GM19463 (cell line): ENCODE measurements around the gene DGKB.
A peak's percentile ranks its signal among the peaks of the same experiment; 100 is the strongest.

Source experiments
- ATAC-seq: cut with Tn5 transposase; IDR thresholded peaks from one replicate; pipeline ENCODE4 v1.9.1; 2021; ENCODE audit warnings: mild to moderate bottlenecking, moderate library complexity; ENCODE audit not compliant: unreplicated experiment

Gene DGKB

GRCh38 chr7:14691034-14691433 is 211.5 kb downstream of the DGKB start:
- no peak for ATAC-seq

DNA sequence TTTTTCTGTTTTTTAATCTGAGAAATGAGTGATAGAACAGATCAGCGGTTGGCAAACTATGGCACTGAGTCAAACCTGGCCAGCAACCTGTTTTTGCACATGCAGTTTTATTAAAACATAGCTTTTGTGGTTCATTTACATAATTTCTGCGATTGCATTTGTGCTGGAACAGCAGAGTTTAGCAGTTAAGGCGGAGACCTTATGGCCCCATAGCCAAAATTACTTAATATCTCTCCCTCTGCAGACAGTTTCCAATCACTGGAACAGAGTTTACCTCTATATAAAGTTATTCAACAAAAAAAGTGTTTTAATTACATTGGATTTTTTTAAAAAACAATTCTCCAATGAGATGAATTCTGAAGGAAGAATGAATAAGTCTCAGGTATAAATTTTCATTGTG is 212.1 kb downstream of the DGKB start:
- no peak for ATAC-seq

DNA sequence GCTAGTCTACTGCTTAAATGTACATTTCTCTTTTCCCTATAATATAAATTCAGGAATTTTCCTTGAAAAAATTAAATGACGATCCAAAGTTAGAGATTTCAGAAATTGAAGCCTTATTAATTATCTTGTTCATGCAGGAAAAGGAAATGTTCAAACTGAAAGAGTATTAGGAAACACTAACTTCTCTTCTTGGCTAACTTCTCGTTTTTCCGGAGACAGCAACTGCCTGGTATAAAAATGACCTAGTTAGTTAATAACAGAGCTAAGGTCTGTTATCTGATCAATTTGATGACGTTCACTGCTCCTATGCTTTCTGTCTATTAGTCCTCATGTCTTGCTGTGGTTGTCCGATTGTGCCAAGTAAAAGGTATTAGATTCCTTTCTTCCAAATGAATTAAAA is 212.5 kb downstream of the DGKB start:
- no peak for ATAC-seq

- no peak for ATAC-seq
These were observed 214.3 kb downstream of the DGKB start for GRCh38 chr7:14688208-14688607.

- ATAC-seq = no peak
These were observed 214.8 kb downstream of the DGKB start for GRCh38 chr7:14687777-14688176.

- no peak for ATAC-seq
These were observed 215.3 kb downstream of the DGKB start for GRCh38 chr7:14687241-14687640.

GRCh38 chr7:14685167-14685566 is 217.4 kb downstream of the DGKB start:
- no peak for ATAC-seq

DNA sequence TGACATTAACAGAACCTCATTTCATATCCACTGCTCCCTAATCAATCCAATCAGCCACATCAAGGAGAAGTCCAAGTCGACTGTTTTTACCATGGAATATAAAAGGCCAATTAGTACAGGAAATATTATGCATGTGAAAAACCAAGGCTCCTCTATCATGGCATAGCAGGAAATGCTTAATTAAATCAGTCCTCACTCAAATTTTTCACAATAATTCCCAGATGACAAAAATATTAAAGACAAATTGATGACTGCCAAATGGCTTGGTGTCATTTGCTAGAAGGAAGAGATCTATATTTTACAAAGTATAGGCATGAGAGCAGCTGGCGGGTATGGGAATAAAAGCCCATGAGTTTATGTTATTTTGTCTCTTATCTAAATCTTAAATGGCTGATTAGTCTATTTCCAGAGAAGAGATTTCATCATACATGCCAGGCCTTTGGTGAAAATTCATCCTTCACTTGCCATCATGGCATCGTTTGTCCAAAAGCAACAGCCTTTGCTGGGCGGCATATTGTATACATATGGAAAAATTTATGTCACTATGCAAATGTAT is 219.6 kb downstream of the DGKB start:
- ATAC-seq = no peak

- no peak for ATAC-seq
These were observed 225.7 kb downstream of the DGKB start for GRCh38 chr7:14676896-14677295.

DNA sequence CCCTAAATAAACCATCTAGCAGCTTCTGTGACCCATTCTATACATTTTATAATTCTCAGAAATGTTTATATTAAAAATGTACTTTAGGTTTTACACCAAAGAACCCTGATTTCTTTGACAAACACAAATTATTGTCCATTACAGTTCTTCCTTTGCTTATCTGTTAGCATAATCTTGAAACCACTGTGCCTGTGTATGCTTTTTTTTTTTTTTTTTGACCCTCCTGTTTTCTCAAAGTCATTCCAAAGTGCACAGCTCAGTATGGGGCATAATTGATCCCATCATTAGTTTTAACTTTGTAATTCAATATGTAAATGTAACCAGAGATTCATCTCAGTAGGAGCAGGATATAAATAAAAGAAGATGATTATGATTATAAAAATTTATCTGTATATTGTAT is 229.3 kb downstream of the DGKB start:
- no peak for ATAC-seq

GRCh38 chr7:14666913-14667312 is 235.6 kb downstream of the DGKB start:
- no peak for ATAC-seq

DNA sequence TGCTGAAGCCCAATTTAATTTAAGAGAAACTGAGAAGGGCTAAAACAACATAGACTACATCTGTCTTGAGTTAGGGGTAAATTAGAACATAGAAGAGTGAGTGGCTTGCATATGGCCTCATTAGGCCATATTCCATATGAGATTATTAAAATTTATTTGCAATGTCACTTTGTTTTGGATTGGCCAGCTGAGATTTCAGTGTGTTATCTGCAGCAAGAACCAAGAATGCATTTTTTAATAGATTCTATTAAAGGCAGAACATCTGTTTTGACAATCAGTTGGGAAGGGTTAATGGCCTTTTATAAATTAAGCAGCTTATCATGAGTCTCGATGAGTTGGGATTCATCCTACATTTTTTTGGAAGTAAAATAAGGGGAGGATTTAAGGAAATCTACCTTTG is 236.2 kb downstream of the DGKB start:
- no peak for ATAC-seq

DNA sequence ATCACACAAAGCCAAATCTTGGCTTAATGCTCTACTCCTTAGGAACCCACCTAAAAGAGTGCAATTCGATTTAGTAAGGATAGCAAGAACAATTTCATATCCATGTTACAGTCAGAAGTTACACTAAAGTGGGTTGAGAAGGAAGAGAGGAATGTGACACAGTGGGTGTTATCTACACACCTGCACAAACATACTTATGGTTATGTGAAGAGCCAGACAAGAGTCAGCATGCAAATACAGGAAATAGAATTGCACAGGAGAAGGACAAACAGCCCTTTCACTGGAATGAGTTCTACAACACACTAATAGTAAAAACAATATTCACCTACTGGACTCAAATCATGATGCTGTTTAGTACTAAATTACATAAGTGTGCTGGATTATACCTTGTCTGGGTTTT is 262.8 kb downstream of the DGKB start:
- no peak for ATAC-seq

DNA sequence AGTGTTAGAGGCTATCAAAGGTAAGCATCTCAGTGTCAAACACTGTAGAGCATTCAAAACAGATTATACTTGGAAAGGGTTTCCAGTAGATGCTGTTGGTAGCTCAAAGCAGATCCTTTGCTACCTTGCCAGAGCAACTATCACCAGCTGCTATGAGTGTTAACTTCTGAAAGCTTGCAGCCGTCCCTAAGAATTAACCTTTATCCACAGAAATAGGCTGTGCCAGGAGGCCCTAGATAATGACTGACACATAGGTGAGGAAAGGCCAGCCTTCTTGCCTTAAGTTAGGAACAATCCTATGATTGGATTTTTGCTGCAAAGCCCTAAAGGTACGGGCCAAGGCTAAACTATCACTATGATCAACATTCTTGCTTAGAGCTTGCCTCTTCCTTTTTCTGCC is 263.2 kb downstream of the DGKB start:
- ATAC-seq = no peak

- no peak for ATAC-seq
These were observed 264.6 kb downstream of the DGKB start for GRCh38 chr7:14637968-14638367.

GRCh38 chr7:14635955-14636354 is 266.6 kb downstream of the DGKB start:
- no peak for ATAC-seq

GRCh38 chr7:14630048-14630447 is 272.5 kb downstream of the DGKB start:
- peak; percentile 80 for ATAC-seq

DNA sequence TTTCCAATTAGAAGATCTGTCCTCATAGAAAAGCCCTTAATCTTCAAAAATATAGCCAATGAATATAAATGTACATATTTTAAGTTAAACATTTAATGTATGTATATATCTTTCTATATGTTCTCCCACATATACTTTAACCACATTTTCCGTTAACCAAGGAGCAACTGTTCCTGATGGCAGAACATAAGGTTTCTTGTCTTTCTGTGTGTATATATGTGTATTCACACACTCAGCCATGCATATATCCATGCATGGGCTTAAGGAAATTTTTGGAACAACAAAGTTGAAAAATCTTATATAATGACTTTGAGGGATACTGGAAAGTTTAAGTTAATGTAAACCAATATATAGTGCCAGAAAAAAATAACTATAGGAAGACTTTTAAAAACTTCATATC is 274.0 kb downstream of the DGKB start:
- no peak for ATAC-seq

DNA sequence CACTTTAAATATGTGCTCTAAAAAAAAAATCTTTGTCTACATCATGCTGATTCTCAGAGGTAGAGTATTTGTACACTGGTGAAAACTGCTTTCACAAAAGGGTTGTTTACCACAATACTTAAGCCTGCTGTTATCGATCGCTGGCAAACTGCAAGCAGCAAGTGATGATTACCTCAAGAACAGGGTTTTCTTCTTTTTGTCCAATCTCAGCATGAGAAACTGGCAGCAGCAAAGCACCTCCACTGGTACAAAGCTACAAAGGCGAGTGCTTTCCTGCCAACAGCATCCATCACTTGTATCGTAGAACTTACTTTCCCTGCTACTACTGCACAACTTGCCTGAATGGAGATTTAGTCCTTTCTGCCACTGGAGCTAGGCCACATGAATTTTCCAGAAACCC is 276.5 kb downstream of the DGKB start:
- no peak for ATAC-seq

- no peak for ATAC-seq
These were observed 280.0 kb downstream of the DGKB start for GRCh38 chr7:14622559-14622958.

GRCh38 chr7:14606101-14606500 is 296.4 kb downstream of the DGKB start:
- no peak for ATAC-seq

DNA sequence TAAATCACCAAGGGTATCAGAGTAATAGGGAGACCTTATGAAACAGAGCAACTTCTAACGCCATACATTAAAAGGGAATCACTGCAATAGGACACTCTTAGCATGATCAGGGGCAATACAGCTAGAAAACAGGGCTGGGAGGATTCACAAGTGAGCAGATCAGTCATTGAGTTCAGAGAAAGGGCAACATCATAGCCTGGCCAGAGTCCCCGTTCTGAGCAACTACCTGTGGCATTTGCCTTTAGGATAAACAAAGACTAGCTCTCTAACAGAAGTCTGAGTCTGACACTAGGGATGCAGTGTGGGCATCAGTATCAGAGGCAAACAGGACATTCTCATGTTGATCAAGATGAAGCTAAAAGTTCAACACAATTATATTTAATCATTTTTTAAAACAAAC is 297.9 kb downstream of the DGKB start:
- ATAC-seq = no peak

DNA sequence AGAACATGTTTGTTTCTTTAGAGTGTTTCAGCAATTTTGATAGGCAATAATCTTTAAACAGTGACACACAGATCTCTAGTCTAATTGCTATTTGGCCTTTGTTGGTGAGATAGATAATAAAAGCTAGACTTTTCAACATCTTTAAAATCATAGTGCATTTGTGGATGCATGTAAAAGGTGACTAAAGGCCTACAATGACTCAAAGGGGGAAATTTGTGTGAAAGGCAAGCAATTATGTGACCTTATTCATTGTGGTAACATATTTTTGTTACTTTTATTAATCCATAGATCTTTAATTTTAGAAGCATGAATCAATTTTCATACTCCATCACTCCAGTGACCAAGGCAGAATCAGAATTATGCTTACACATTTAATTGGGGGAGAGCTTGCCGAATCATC is 299.7 kb downstream of the DGKB start:
- ATAC-seq = no peak
